Body of pancreas (tissue), 4 donors: ENCODE measurements around the gene SH3TC1. TPM values are rescaled to one million over a fixed set of nuclear protein-coding genes. Genes with fewer than 3 reads are reported as not detected.

ENCODE experiments used
- ATAC-seq: fragments of 150-250 bp; one replicate; pipeline ENCODE4 v1.9.1; 2016
- DNase-seq, 4 donors: peaks; one replicate each; pipeline ENCODE4 v3.0.0-alpha.2; 2019
- H3K27ac ChIP-seq, 4 donors: fragments of 200-600 bp; sonication (generic); 1 replicate in 3 of 4; 2 replicates in 1 of 4; pipeline versions ENCODE4 v1.5.1 to v1.6.1; 2016 to 2019; ENCODE audit warnings: mild to moderate bottlenecking in 1 of 4, mixed read lengths in 1 of 4, moderate library complexity in 1 of 4
- H3K27me3 ChIP-seq, 2 donors: fragments of 200-600 bp; sonication (generic); one replicate each; pipeline ENCODE4 v1.6.0; 2016; ENCODE audit warnings: mild to moderate bottlenecking in 1 of 2
- H3K36me3 ChIP-seq, 2 donors: fragments of 200-600 bp; sonication (generic); replicated peaks in 1 of 2; 2 replicates each; pipeline ENCODE4 v1.5.1; 2016; ENCODE audit warnings: low read depth in 2 of 2; ENCODE audit not compliant: insufficient read depth in 1 of 2
- H3K4me1 ChIP-seq: fragments of 200-600 bp; sonication (generic); one replicate; pipeline ENCODE4 v1.6.0; 2016
- H3K4me3 ChIP-seq, 2 donors: fragments of 200-600 bp; sonication (generic); 1 replicate in 1 of 2; 2 replicates in 1 of 2; pipeline ENCODE4 v1.5.1; 2016 to 2019
- H3K9me3 ChIP-seq, 3 donors: fragments of 200-600 bp; sonication (generic); 1 replicate in 2 of 3; 2 replicates in 1 of 3; pipeline ENCODE4 v1.5.1; 2016
- POLR2A ChIP-seq, 3 donors: fragments of 450-650 bp; IDR thresholded peaks; one replicate each; pipeline ENCODE4 v1.6.1; 2016; ENCODE audit warnings: antibody characterized with exemption in 3 of 3, mild to moderate bottlenecking in 2 of 3
- WGBS, 2 donors: methylation state at CpG; one replicate each; pipeline ENCODE4 v1.1.5; 2017; 5-methylcytosine and 5-hydroxymethylcytosine counted together
- intact Hi-C: fragments of 100-400 bp; cut with DNase I; formaldehyde crosslinking; loops from one replicate; pipeline ENCODE4 v1.15.1; 2023
- total RNA-seq, 2 donors: library from RNA; depleted of rRNA; stranded (reverse); fragments of >200 nt; gene quantifications; one replicate each; pipeline ENCODE4 v1.1.0, GENCODE V29; 2016
- TF ChIP-seq, protein P1 (sequence below), 7 experiments: fragments of 450-650 bp in 4 of 7; fragments of 200-600 bp in 3 of 7; sonication (generic) in 3 of 7; IDR thresholded peaks; one replicate each; pipeline ENCODE4 v1.5.1; 2016 to 2019; ENCODE audit warnings: antibody characterized with exemption in 7 of 7

The SH3TC1 gene
- total RNA-seq, 2 donors from 2014 or later, result 31.1 to 103 TPM

GRCh38 chr4:8179771-8180170 is 19.3 kb upstream of the SH3TC1 start:
- no peak overlapping the region for H3K4me3 ChIP-seq
- H3K27ac ChIP-seq, result no peak overlapping the region
- no peaks in the 10 kb centered on the region for H3K27me3 ChIP-seq
- ATAC-seq (no peak), DNase-seq (no peak)
- peaks cover 12% of the 10 kb centered on the region for H3K4me1 ChIP-seq
- WGBS, 2 donors, result 80 to 82% methylated on average over 1 to 9 of the region's 9 CpGs
- H3K9me3 ChIP-seq, result no peaks in the 10 kb centered on the region
- intact Hi-C loops, result loop anchor here (5.0 to 10.0 kb wide), 2 partner anchors 58 to 225 kb away; no protein-coding TSS in a partner anchor
- TF ChIP-seq, protein P1, sequence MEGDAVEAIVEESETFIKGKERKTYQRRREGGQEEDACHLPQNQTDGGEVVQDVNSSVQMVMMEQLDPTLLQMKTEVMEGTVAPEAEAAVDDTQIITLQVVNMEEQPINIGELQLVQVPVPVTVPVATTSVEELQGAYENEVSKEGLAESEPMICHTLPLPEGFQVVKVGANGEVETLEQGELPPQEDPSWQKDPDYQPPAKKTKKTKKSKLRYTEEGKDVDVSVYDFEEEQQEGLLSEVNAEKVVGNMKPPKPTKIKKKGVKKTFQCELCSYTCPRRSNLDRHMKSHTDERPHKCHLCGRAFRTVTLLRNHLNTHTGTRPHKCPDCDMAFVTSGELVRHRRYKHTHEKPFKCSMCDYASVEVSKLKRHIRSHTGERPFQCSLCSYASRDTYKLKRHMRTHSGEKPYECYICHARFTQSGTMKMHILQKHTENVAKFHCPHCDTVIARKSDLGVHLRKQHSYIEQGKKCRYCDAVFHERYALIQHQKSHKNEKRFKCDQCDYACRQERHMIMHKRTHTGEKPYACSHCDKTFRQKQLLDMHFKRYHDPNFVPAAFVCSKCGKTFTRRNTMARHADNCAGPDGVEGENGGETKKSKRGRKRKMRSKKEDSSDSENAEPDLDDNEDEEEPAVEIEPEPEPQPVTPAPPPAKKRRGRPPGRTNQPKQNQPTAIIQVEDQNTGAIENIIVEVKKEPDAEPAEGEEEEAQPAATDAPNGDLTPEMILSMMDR (IDR thresholded peaks at IDR 0.05), result no peak
- no peak for TF ChIP-seq POLR2A (IDR thresholded peaks at IDR 0.05)
- H3K36me3 ChIP-seq, result no peaks in the 10 kb centered on the region

GRCh38 chr4:8180310-8181093 is 18.6 kb upstream of the SH3TC1 start:
- no peak overlapping the region for H3K27ac ChIP-seq
- intact Hi-C loops, result no loop called here
- no peaks in the 10 kb centered on the region for H3K9me3 ChIP-seq
- no peak for ATAC-seq
- H3K27me3 ChIP-seq, result no peaks in the 10 kb centered on the region
- no peak for TF ChIP-seq POLR2A (IDR thresholded peaks at IDR 0.05)
- TF ChIP-seq, protein P1 (IDR thresholded peaks at IDR 0.05), result no peak
- no peak overlapping the region for H3K4me3 ChIP-seq
- H3K36me3 ChIP-seq, result no peaks in the 10 kb centered on the region
- WGBS, 2 donors, result 73 to 74% methylated on average over 8 of the region's 8 CpGs
- peaks cover 12% of the 10 kb centered on the region for H3K4me1 ChIP-seq
- no peak for DNase-seq

DNA sequence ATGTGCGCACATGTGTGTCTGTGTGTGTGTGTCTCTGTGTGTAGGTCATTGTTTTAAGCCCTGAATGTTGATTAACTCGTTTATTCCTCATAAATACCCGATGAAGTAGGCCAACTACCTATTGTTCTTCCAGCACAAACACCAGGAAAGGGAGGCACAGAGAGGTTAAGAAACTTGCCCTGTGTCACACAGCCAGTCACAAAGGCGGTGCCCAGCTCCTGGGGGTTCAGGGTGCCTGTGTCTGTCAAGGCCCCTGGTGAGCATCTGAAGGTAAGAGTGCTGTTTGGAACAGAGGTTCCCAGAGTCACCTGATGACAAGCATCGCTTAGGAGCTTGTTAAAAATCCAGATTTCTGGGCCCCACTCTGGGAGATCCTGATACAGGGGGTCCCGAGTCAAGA is 18.0 kb upstream of the SH3TC1 start:
- H3K36me3 ChIP-seq, result no peaks in the 10 kb centered on the region
- DNase-seq (no peak), ATAC-seq (no peak)
- H3K27me3 ChIP-seq, result no peaks in the 10 kb centered on the region
- no peak for TF ChIP-seq POLR2A (IDR thresholded peaks at IDR 0.05)
- no peaks in the 10 kb centered on the region for H3K9me3 ChIP-seq
- WGBS, 2 donors, result 76 to 85% methylated on average over 4 to 5 of the region's 6 CpGs
- no peak overlapping the region for H3K4me3 ChIP-seq
- H3K27ac ChIP-seq, result peak overlapping the region in 1 of 4 donors; percentile 4
- intact Hi-C loops, result no loop called here
- peaks cover 12% of the 10 kb centered on the region for H3K4me1 ChIP-seq

DNA sequence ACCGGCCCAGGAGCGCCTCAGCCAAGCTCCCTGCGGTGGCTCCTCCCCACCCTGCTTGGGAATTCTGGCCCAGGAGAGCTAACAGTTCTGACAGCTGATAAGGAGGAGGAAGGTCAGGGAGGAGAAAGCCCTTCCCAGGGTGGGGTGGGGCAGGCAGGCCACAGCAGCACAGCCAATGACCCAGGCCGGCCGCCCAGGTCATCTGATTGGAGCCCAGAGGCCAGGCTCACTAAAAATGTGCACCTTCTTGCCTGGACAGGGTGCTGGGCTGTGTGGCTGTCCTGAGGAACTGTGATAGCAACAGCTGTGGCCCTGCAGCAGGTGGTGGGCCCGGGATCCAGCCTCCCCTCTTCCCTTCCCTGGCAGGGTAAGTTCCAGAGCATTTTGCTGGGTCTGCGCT is 17.2 kb upstream of the SH3TC1 start:
- peak overlapping the region in 2 of 4 donors; percentile 7 for H3K27ac ChIP-seq
- peaks cover 12% of the 10 kb centered on the region for H3K4me1 ChIP-seq
- DNase-seq (peak; percentile 40 to 70 (median 63)), ATAC-seq (peak; percentile 63)
- 30% methylated on average over 7 of the region's 7 CpGs; no CpG with 5 or more reads in 1 of the 2 donors for WGBS, 2 donors
- intact Hi-C loops, result no loop called here
- no peak overlapping the region for H3K4me3 ChIP-seq
- H3K27me3 ChIP-seq, result no peaks in the 10 kb centered on the region
- H3K36me3 ChIP-seq, result no peaks in the 10 kb centered on the region
- no peaks in the 10 kb centered on the region for H3K9me3 ChIP-seq
- no peak for TF ChIP-seq POLR2A (IDR thresholded peaks at IDR 0.05)
- TF ChIP-seq, protein P1 (IDR thresholded peaks at IDR 0.05), result no peak

GRCh38 chr4:8182294-8182693 is 16.8 kb upstream of the SH3TC1 start:
- Histone ChIP-seq H3K36me3 (no peaks in the 10 kb centered on the region), H3K27ac (peak overlapping the region in 1 of 4 donors; percentile 7), H3K4me1 (peaks cover 12% of the 10 kb centered on the region), H3K4me3 (no peak overlapping the region), H3K27me3 (no peaks in the 10 kb centered on the region), H3K9me3 (no peaks in the 10 kb centered on the region)
- no peak for ATAC-seq
- TF ChIP-seq, protein P1 (IDR thresholded peaks at IDR 0.05), result no peak
- TF ChIP-seq POLR2A (IDR thresholded peaks at IDR 0.05), result no peak
- WGBS, 2 donors, result 80 to 83% methylated on average over 5 to 11 of the region's 11 CpGs
- intact Hi-C loops, result no loop called here
- DNase-seq, result no peak
